Thyroid gland (tissue), 4 donors: ENCODE measurements around the gene CYP2W1. TPM values are rescaled to one million over a fixed set of nuclear protein-coding genes. Genes with fewer than 3 reads are reported as not detected.

Experiments
- DNase-seq, 2 donors: peaks; one replicate each; pipeline ENCODE4 v3.0.0-alpha.2; 2019
- H3K27ac ChIP-seq, 3 donors: fragments of 200-600 bp; sonication (generic); 1 replicate in 2 of 3; 2 replicates in 1 of 3; pipeline ENCODE4 v1.5.1; 2016 to 2019; ENCODE audit warnings: mild to moderate bottlenecking in 1 of 3, moderate library complexity in 1 of 3
- H3K27me3 ChIP-seq: fragments of 200-600 bp; sonication (generic); one replicate; pipeline ENCODE4 v1.5.1; 2019
- H3K36me3 ChIP-seq, 2 donors: fragments of 200-600 bp; sonication (generic); one replicate each; pipeline ENCODE4 v1.5.1; 2016 to 2019
- H3K4me1 ChIP-seq, 2 donors: fragments of 200-600 bp; sonication (generic); one replicate each; pipeline ENCODE4 v1.5.1; 2017 to 2019
- H3K4me3 ChIP-seq, 3 donors: fragments of 200-600 bp; sonication (generic); replicated peaks in 1 of 3; 1 replicate in 2 of 3; 2 replicates in 1 of 3; pipeline ENCODE4 v1.5.1; 2016; ENCODE audit warnings: mild to moderate bottlenecking in 1 of 3
- H3K9me3 ChIP-seq: fragments of 200-600 bp; sonication (generic); one replicate; pipeline ENCODE4 v1.5.1; 2017
- POLR2A ChIP-seq, 2 donors: fragments of 450-650 bp; IDR thresholded peaks; one replicate each; pipeline ENCODE4 v1.6.1; 2017; ENCODE audit warnings: antibody characterized with exemption in 2 of 2, mild to moderate bottlenecking in 2 of 2, moderate library complexity in 1 of 2
- WGBS, 2 donors: methylation state at CpG; one replicate each; pipeline ENCODE4 v1.1.5; 2017; 5-methylcytosine and 5-hydroxymethylcytosine counted together
- intact Hi-C: fragments of 100-400 bp; cut with DNase I; formaldehyde crosslinking; loops from one replicate; pipeline ENCODE4 v1.15.1; 2023
- total RNA-seq, 4 donors: library from RNA; depleted of rRNA; stranded (reverse); fragments of >200 nt; gene quantifications; one replicate each; pipeline ENCODE4 v1.2.3, GENCODE V29; 2016
- TF ChIP-seq, protein P1 (sequence below), 6 experiments: fragments of 200-600 bp in 3 of 6; fragments of 450-650 bp in 3 of 6; sonication (generic) in 3 of 6; IDR thresholded peaks; one replicate each; pipeline ENCODE4 v1.5.1; 2016 to 2019; ENCODE audit warnings: antibody characterized with exemption in 6 of 6, mild to moderate bottlenecking in 2 of 6, inconsistent platforms in 1 of 6, moderate library complexity in 1 of 6

Gene CYP2W1
- total RNA-seq, 4 donors from 2014 or later = not detected

DNA sequence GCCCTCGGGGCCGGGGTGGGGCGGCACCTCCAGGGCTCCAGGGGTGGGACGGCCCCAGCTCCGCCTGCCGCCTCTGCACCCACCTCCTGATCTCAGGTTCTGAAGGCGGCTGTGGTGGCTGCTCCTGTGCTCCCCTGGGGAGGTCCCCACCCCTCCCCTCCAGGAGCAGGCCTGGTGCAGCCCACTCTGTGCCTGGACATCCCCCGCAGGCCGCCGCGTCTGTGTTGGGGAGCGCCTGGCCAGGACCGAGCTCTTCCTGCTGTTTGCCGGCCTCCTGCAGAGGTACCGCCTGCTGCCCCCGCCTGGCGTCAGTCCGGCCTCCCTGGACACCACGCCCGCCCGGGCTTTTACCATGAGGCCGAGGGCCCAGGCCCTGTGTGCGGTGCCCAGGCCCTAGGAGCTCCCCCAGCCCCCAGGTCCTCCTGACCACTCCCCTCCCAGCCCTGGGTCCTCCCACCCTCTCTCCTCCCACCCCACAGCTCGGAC, 5.5 kb downstream of the CYP2W1 start:
- intact Hi-C loops = loop anchor here (10.0 kb wide), 1 partner anchor 204 kb away; no protein-coding TSS in a partner anchor
- H3K4me1 ChIP-seq = peaks cover 0 to 18% of the 10 kb centered on the region in 2 donors
- no peak overlapping the region for H3K27ac ChIP-seq
- WGBS, 2 donors = 0 to 13% methylated on average over 6 to 11 of the region's 24 CpGs
- H3K36me3 ChIP-seq = no peaks in the 10 kb centered on the region
- TF ChIP-seq, protein P1, sequence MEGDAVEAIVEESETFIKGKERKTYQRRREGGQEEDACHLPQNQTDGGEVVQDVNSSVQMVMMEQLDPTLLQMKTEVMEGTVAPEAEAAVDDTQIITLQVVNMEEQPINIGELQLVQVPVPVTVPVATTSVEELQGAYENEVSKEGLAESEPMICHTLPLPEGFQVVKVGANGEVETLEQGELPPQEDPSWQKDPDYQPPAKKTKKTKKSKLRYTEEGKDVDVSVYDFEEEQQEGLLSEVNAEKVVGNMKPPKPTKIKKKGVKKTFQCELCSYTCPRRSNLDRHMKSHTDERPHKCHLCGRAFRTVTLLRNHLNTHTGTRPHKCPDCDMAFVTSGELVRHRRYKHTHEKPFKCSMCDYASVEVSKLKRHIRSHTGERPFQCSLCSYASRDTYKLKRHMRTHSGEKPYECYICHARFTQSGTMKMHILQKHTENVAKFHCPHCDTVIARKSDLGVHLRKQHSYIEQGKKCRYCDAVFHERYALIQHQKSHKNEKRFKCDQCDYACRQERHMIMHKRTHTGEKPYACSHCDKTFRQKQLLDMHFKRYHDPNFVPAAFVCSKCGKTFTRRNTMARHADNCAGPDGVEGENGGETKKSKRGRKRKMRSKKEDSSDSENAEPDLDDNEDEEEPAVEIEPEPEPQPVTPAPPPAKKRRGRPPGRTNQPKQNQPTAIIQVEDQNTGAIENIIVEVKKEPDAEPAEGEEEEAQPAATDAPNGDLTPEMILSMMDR (IDR thresholded peaks at IDR 0.05) = no peak
- no peak for TF ChIP-seq POLR2A (IDR thresholded peaks at IDR 0.05)
- peak; percentile 30 to 34 for DNase-seq
- H3K27me3 ChIP-seq = no peaks in the 10 kb centered on the region
- H3K9me3 ChIP-seq = no peaks in the 10 kb centered on the region
- H3K4me3 ChIP-seq = no peak overlapping the region

GRCh38 chr7:988963-989529, 6.1 kb downstream of the CYP2W1 start:
- no peaks in the 10 kb centered on the region for H3K27me3 ChIP-seq
- WGBS, 2 donors = 55% methylated on average over 4 to 7 of the region's 15 CpGs

GRCh38 chr7:990352-990932, 7.5 kb downstream of the CYP2W1 start:
- Histone ChIP-seq H3K36me3 (no peaks in the 10 kb centered on the region), H3K4me1 (peaks cover 0 to 19% of the 10 kb centered on the region in 2 donors), H3K27me3 (no peaks in the 10 kb centered on the region), H3K27ac (no peak overlapping the region), H3K9me3 (no peaks in the 10 kb centered on the region), H3K4me3 (no peak overlapping the region)
- no peak for DNase-seq
- 85 to 89% methylated on average over 26 to 33 of the region's 36 CpGs for WGBS, 2 donors
- intact Hi-C loops = loop anchor here (5.0 kb wide), 1 partner anchor 187 kb away; no protein-coding TSS in a partner anchor
- TF ChIP-seq, protein P1 (IDR thresholded peaks at IDR 0.05) = no peak
- TF ChIP-seq POLR2A (IDR thresholded peaks at IDR 0.05) = no peak

More at GRCh38 chr7:988963-989529, 6.1 kb downstream of the CYP2W1 start:
- Histone ChIP-seq H3K9me3 (no peaks in the 10 kb centered on the region), H3K4me1 (peaks cover 0 to 19% of the 10 kb centered on the region in 2 donors), H3K27ac (no peak overlapping the region), H3K36me3 (no peaks in the 10 kb centered on the region), H3K4me3 (no peak overlapping the region)
- no peak for DNase-seq
- intact Hi-C loops = loop anchor here (10.0 kb wide), 1 partner anchor 204 kb away; no protein-coding TSS in a partner anchor
- TF ChIP-seq, protein P1 (IDR thresholded peaks at IDR 0.05) = no peak
- TF ChIP-seq POLR2A (IDR thresholded peaks at IDR 0.05) = no peak

DNA sequence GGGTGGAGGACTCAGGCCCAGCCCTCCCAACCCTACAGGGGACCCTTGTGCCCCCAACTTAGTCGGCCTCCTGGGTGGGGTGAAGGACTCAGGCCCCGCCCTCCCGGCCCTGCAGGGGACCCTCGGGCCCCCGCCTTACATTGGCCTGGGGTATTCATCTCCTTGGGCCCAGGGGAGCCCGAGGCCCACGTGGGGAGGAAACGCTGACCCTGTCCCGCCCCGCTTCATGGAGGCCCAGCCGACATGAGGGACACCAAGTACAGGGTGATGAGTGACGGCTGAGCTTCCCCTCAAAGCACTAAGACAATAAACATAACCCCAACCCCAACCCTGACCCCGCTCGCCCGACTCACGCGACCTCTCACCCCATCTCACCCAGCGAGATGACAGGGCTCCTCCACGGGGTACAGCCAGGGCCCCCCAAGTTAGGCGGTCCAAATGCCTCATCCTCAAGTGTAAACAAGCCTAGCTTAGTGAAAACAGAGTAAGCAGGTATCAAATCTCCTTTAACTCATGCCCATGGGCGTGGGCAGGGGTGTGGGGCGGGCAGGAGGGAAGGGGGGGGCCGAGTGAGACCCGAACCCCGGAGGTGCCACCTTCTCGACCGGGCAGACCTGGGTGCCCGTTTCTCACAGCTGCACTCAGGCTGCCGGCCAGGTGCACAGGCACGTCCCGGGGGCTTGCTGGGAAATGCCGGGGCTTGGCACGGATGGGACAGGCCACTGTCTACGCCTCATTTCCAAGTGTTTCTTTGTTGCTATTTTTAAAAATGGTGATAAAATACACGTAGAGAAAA, 8.2 kb downstream of the CYP2W1 start:
- WGBS, 2 donors = 64 to 68% methylated on average over 18 to 30 of the region's 35 CpGs
- no peak overlapping the region for H3K4me3 ChIP-seq
- H3K27me3 ChIP-seq = no peaks in the 10 kb centered on the region
- H3K4me1 ChIP-seq = peaks cover 0 to 19% of the 10 kb centered on the region in 2 donors
- H3K27ac ChIP-seq = no peak overlapping the region
- TF ChIP-seq, protein P1 (IDR thresholded peaks at IDR 0.05) = no peak
- TF ChIP-seq POLR2A (IDR thresholded peaks at IDR 0.05) = no peak
- H3K9me3 ChIP-seq = no peaks in the 10 kb centered on the region
- intact Hi-C loops = loop anchor here (5.0 kb wide), 1 partner anchor 186 kb away; no protein-coding TSS in a partner anchor
- no peaks in the 10 kb centered on the region for H3K36me3 ChIP-seq
- no peak for DNase-seq
